ENCODE results near the gene NEU2.

The NEU2 gene

GRCh38 chr2:233003658-233004555 lies 28.6 kb upstream of the NEU2 start:
- no peak for DNase-seq (ENCODE audit: low read depth)
- H3K4me3 ChIP-seq (ENCODE audit: low read depth, low read length), result no peak overlapping the region
- TF ChIP-seq, protein P1, sequence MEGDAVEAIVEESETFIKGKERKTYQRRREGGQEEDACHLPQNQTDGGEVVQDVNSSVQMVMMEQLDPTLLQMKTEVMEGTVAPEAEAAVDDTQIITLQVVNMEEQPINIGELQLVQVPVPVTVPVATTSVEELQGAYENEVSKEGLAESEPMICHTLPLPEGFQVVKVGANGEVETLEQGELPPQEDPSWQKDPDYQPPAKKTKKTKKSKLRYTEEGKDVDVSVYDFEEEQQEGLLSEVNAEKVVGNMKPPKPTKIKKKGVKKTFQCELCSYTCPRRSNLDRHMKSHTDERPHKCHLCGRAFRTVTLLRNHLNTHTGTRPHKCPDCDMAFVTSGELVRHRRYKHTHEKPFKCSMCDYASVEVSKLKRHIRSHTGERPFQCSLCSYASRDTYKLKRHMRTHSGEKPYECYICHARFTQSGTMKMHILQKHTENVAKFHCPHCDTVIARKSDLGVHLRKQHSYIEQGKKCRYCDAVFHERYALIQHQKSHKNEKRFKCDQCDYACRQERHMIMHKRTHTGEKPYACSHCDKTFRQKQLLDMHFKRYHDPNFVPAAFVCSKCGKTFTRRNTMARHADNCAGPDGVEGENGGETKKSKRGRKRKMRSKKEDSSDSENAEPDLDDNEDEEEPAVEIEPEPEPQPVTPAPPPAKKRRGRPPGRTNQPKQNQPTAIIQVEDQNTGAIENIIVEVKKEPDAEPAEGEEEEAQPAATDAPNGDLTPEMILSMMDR (IDR thresholded peaks at IDR 0.05; ENCODE audit: insufficient read depth, low read depth, low read length, missing control alignments), result no peak

GRCh38 chr2:233005096-233005495 lies 27.4 kb upstream of the NEU2 start:
- no peak overlapping the region for H3K4me3 ChIP-seq (ENCODE audit: low read depth, low read length)
- TF ChIP-seq, protein P1 (IDR thresholded peaks at IDR 0.05; ENCODE audit: insufficient read depth, low read depth, low read length, missing control alignments), result no peak
- DNase-seq (ENCODE audit: low read depth), result no peak

- TF ChIP-seq, protein P1 (IDR thresholded peaks at IDR 0.05; ENCODE audit: insufficient read depth, low read depth, low read length, missing control alignments), result no peak
- DNase-seq (ENCODE audit: low read depth), result no peak
- no peak overlapping the region for H3K4me3 ChIP-seq (ENCODE audit: low read depth, low read length)
Observed at GRCh38 chr2:233006648-233007047, 25.8 kb upstream of the NEU2 start.

- H3K4me3 ChIP-seq (ENCODE audit: low read depth, low read length), result no peak overlapping the region
- no peak for DNase-seq (ENCODE audit: low read depth)
- TF ChIP-seq, protein P1 (IDR thresholded peaks at IDR 0.05; ENCODE audit: insufficient read depth, low read depth, low read length, missing control alignments), result no peak
Observed at GRCh38 chr2:233007270-233007669, 25.2 kb upstream of the NEU2 start.

GRCh38 chr2:233007739-233008138 lies 24.7 kb upstream of the NEU2 start:
- no peak for DNase-seq (ENCODE audit: low read depth)
- TF ChIP-seq, protein P1 (IDR thresholded peaks at IDR 0.05; ENCODE audit: insufficient read depth, low read depth, low read length, missing control alignments), result no peak
- H3K4me3 ChIP-seq (ENCODE audit: low read depth, low read length), result no peak overlapping the region

DNA sequence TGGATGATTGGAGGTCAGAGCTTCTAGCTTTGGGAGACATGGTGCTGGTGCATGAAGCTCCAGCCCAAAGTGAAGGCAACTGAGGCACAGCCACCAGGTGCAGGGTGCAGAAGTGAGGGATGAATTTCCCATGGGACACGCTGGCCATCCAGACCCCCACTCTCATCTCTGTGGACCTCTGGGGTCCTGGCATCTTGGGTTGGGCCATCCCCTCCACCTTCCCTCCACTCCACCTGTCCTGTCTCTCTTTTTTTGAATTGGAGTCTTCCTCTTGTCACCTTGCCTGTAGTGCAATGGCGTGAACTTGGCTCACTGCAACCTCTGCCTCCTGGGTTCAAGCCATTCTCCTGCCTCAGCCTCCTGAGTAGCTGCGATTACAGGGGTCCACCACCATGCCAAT lies 22.8 kb upstream of the NEU2 start:
- no peak for DNase-seq (ENCODE audit: low read depth)
- H3K4me3 ChIP-seq (ENCODE audit: low read depth, low read length), result no peak overlapping the region

More for the DNA sequence above, 22.8 kb upstream of the NEU2 start:
- TF ChIP-seq, protein P1 (IDR thresholded peaks at IDR 0.05; ENCODE audit: insufficient read depth, low read depth, low read length, missing control alignments), result no peak

All from GM12865 (cell line).